IPS-18a (cell line): Measurements from ENCODE around the gene ZNF202.

ENCODE experiments used
- H3K27ac ChIP-seq: one replicate; pipeline ENCODE4 v1.5.1; 2013; ENCODE audit warnings: low read length
- H3K27me3 ChIP-seq: one replicate; pipeline ENCODE4 v1.6.1; 2013; ENCODE audit warnings: mild to moderate bottlenecking, low read length; ENCODE audit not compliant: control insufficient read depth, insufficient read depth
- H3K36me3 ChIP-seq: one replicate; pipeline ENCODE4 v1.6.1; 2013; ENCODE audit warnings: low read depth, low read length; ENCODE audit not compliant: control insufficient read depth
- H3K4me1 ChIP-seq: one replicate; pipeline ENCODE4 v1.6.1; 2013; ENCODE audit warnings: low read depth, low read length; ENCODE audit not compliant: control insufficient read depth
- H3K4me3 ChIP-seq: one replicate; pipeline ENCODE4 v1.5.1; 2013; ENCODE audit warnings: low read length
- H3K9ac ChIP-seq: one replicate; pipeline ENCODE4 v1.6.1; 2013; ENCODE audit warnings: mild to moderate bottlenecking, low read length, moderate library complexity
- H3K9me3 ChIP-seq: one replicate; pipeline ENCODE4 v1.6.1; 2013; ENCODE audit warnings: low read depth, low read length; ENCODE audit not compliant: control insufficient read depth

ZNF202 gene

DNA sequence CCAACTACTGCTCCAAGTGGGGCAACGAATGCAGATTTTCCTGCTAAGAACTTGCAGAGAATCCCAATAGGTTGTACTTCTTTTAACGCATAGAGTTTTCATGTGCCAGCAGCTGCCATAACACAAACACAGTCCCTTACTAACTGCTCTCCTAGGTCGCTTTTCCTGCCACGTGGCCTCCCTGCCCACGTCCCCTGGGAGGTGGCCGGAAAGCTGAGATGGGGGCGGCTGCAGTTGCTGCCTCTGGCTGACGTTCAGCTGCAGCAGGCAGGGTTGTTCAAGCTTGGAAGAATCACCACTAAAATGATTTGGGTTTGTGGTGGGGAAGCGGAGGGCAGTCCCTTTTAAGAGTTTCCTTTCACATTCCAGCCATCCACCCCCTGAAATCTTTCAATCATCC, 39.3 kb downstream of the ZNF202 start:
- no peak overlapping the region for H3K27ac ChIP-seq

DNA sequence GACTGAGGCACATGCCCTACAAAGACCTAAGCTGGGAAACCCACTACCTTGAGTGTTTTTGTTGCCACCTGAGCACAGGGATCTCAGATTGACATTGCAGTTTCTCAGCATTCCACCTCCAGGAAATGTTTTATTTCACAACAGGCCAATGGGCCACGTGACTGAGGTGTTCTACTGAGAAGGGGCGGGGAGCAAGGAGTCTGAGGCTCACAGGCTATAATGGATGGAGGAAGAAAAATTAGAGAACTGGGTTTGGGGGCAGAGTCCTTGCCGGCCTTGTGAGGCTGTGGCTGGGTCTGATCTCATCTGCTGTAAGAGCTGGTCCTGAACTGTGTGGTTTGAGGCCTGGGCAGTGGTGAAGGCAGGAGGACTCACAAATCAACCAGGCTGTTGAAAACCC, 40.7 kb downstream of the ZNF202 start:
- H3K36me3 ChIP-seq, result no peaks in the 10 kb centered on the region
- H3K4me1 ChIP-seq, result no peaks in the 10 kb centered on the region
- no peaks in the 10 kb centered on the region for H3K27me3 ChIP-seq
- no peak overlapping the region for H3K4me3 ChIP-seq
- H3K9me3 ChIP-seq, result no peaks in the 10 kb centered on the region
- no peak overlapping the region for H3K9ac ChIP-seq
- no peak overlapping the region for H3K27ac ChIP-seq

More for the DNA sequence above, 39.3 kb downstream of the ZNF202 start:
- H3K4me1 ChIP-seq, result no peaks in the 10 kb centered on the region
- no peak overlapping the region for H3K4me3 ChIP-seq
- no peak overlapping the region for H3K9ac ChIP-seq
- no peaks in the 10 kb centered on the region for H3K9me3 ChIP-seq
- no peaks in the 10 kb centered on the region for H3K36me3 ChIP-seq
- no peaks in the 10 kb centered on the region for H3K27me3 ChIP-seq

- H3K27me3 ChIP-seq, result no peaks in the 10 kb centered on the region
- H3K36me3 ChIP-seq, result no peaks in the 10 kb centered on the region
- H3K4me1 ChIP-seq, result no peaks in the 10 kb centered on the region
- H3K4me3 ChIP-seq, result no peak overlapping the region
- no peaks in the 10 kb centered on the region for H3K9me3 ChIP-seq
- H3K27ac ChIP-seq, result no peak overlapping the region
- no peak overlapping the region for H3K9ac ChIP-seq
These were observed 42.8 kb downstream of the ZNF202 start for GRCh38 chr11:123698546-123699127.

DNA sequence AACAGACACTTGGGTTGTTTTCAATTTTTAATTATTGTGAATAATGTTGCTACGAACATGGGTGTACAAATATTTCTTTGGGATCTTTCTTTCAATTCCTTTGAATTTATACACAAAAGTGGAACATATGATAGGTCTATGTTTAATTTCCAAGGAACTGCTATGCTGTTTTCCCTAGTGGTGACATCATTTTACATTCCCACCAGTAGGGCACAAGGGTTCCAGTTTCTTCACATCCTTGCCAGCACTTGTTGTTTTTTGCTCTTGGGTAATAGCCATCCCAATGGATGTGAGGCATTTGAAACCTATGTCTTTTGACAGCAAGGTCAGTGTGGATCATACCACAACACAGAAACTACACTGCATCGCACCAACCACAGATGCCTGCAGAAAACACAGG, 45.3 kb downstream of the ZNF202 start:
- Histone ChIP-seq H3K36me3 (no peaks in the 10 kb centered on the region), H3K4me1 (no peaks in the 10 kb centered on the region), H3K4me3 (no peak overlapping the region), H3K9me3 (no peaks in the 10 kb centered on the region), H3K27me3 (no peaks in the 10 kb centered on the region), H3K9ac (no peak overlapping the region), H3K27ac (no peak overlapping the region)

DNA sequence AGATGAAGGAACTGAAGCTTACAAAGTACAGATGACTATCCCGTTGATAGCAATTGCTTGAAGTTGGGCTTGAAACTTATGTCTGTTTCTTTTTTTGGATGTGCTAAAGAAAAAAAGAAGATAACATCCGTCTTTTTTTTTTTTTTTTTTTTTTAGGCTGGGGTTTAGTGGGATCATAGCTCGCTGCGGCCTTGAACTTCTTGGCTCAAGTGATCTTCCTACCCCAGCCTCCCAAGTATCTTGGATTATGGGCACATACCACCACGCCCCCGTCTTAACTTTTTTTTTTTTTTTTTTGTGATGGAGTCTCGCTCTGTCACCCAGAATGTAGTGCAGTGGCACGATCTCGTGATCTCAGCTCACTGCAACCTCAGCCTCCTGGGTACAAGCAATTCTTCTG, 46.2 kb downstream of the ZNF202 start:
- Histone ChIP-seq H3K27me3 (no peaks in the 10 kb centered on the region), H3K36me3 (no peaks in the 10 kb centered on the region), H3K9ac (no peak overlapping the region), H3K9me3 (no peaks in the 10 kb centered on the region), H3K27ac (no peak overlapping the region), H3K4me1 (no peaks in the 10 kb centered on the region), H3K4me3 (no peak overlapping the region)

DNA sequence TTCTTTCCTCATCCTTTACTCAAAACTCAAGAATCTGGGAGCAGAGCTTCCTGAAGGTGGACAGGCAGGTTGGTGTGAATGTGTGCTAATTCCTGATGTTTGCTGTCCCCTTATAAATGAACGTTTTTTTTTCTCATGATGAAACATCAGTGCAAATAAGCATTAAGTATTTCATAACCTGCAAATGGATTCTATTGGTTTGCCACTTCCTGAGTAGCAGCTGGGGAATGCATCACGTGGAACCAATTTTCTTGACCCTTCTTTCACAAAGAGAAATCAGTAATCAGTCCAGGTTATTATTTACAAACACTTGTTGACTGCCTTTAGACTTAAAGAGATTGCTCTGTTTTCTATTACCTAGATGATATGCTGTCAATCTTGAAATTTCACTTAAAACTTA, 46.9 kb downstream of the ZNF202 start:
- no peak overlapping the region for H3K9ac ChIP-seq
- no peak overlapping the region for H3K4me3 ChIP-seq
- H3K9me3 ChIP-seq, result no peaks in the 10 kb centered on the region
- H3K27ac ChIP-seq, result no peak overlapping the region
- no peaks in the 10 kb centered on the region for H3K27me3 ChIP-seq
- H3K4me1 ChIP-seq, result no peaks in the 10 kb centered on the region
- H3K36me3 ChIP-seq, result no peaks in the 10 kb centered on the region

DNA sequence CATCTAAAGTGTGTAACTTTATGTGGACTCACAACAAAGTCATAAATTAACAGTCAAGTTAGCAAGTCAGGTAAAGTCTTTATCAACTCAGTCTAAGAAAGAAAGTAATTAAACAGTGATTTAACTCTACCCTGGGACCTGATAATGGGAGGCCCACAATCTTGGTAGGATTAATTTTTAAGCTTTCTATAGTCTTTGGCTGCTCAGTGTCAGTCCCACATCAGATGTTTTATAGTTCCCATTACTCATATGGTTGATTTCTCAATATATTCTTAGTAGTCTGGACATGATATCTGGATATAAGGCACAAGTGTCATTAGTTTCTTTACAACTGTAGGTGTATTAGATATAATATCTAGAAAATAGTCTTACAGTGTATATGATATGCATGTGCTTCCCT, 48.5 kb downstream of the ZNF202 start:
- Histone ChIP-seq H3K27ac (no peak overlapping the region), H3K4me1 (no peaks in the 10 kb centered on the region), H3K27me3 (no peaks in the 10 kb centered on the region), H3K9ac (no peak overlapping the region), H3K4me3 (no peak overlapping the region), H3K9me3 (no peaks in the 10 kb centered on the region), H3K36me3 (no peaks in the 10 kb centered on the region)

GRCh38 chr11:123690485-123690884, 51.0 kb downstream of the ZNF202 start:
- Histone ChIP-seq H3K4me1 (no peaks in the 10 kb centered on the region), H3K27me3 (no peaks in the 10 kb centered on the region), H3K9me3 (no peaks in the 10 kb centered on the region), H3K9ac (no peak overlapping the region), H3K4me3 (no peak overlapping the region), H3K36me3 (no peaks in the 10 kb centered on the region), H3K27ac (no peak overlapping the region)

- no peak overlapping the region for H3K4me3 ChIP-seq
- H3K4me1 ChIP-seq, result no peaks in the 10 kb centered on the region
- H3K27ac ChIP-seq, result no peak overlapping the region
- H3K9ac ChIP-seq, result no peak overlapping the region
- no peaks in the 10 kb centered on the region for H3K36me3 ChIP-seq
- H3K9me3 ChIP-seq, result no peaks in the 10 kb centered on the region
- no peaks in the 10 kb centered on the region for H3K27me3 ChIP-seq
These were observed 56.9 kb downstream of the ZNF202 start for GRCh38 chr11:123684601-123685000.

- Histone ChIP-seq H3K4me1 (no peaks in the 10 kb centered on the region), H3K36me3 (no peaks in the 10 kb centered on the region), H3K27me3 (no peaks in the 10 kb centered on the region), H3K9ac (no peak overlapping the region), H3K9me3 (no peaks in the 10 kb centered on the region), H3K4me3 (no peak overlapping the region), H3K27ac (no peak overlapping the region)
These were observed 57.9 kb downstream of the ZNF202 start for GRCh38 chr11:123683428-123684170.

DNA sequence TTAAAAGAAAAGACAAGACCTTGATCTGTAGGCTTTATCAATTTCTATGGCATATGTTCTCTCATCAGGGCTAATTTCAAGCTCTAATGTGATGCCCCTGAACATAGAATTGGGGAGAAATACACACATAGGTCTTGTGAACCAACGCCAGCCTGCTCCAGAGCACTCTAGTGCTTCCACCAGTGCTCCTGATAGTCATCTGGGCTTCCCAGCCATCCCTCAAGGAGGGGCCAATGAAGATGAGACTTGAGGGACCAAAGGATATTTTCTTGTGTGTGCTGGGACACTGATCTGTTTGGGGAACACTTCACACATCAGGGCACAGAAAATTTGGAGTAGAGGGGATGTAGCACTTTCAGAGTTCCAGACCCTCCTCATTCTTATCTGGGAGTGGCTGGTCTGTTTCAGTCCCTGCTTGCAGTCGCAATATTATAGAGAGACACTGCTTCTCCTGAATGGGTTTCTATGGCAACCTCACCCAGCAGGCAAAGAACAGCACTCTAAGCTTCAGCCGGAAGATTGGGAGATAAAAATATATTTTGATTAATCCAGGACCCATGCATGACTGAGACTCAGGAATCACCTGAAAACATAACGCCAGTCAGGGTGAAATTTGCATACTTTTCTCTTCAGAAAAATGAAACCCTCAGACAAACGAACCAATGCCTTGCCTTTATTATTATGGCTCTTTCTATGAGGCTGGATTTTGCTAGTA, 58.6 kb downstream of the ZNF202 start:
- Histone ChIP-seq H3K27ac (no peak overlapping the region), H3K4me1 (no peaks in the 10 kb centered on the region), H3K4me3 (no peak overlapping the region), H3K36me3 (no peaks in the 10 kb centered on the region), H3K9me3 (no peaks in the 10 kb centered on the region), H3K9ac (no peak overlapping the region), H3K27me3 (no peaks in the 10 kb centered on the region)

- no peak overlapping the region for H3K27ac ChIP-seq
These were observed 60.4 kb downstream of the ZNF202 start for GRCh38 chr11:123681030-123681429.

More at GRCh38 chr11:123681030-123681429, 60.4 kb downstream of the ZNF202 start:
- no peaks in the 10 kb centered on the region for H3K27me3 ChIP-seq
- H3K36me3 ChIP-seq, result no peaks in the 10 kb centered on the region
- H3K9ac ChIP-seq, result no peak overlapping the region
- H3K4me3 ChIP-seq, result no peak overlapping the region
- H3K4me1 ChIP-seq, result no peaks in the 10 kb centered on the region
- no peaks in the 10 kb centered on the region for H3K9me3 ChIP-seq
